Measurements from ENCODE around the gene WNT3. TPM values are rescaled to one million over a fixed set of nuclear protein-coding genes. Genes with fewer than 3 reads are reported as not detected.
"Not testable (repeated sequence)": the region's sequence is repeated elsewhere in the genome, so short reads cannot be mapped to it uniquely, and the experiment has no call there.

WNT3 gene
- total and polyA plus RNA-seq, 10 of the 15 experiments (the other 5 are each of a cell fraction or from before 2014, with no cell fraction given) = 0.01 to 0.03 TPM; not detected in 8

- H3K27ac ChIP-seq (ENCODE audit: control insufficient read depth, insufficient read depth) = no peak overlapping the region
- ChIA-PET RAD21 (ENCODE audit: unreplicated experiment) (no interaction called here), CTCF (interaction anchor here (1.2 kb wide), 1 partner anchor 9 kb away, joined by 3 read pairs; no protein-coding TSS in a partner anchor), POLR2A (no interaction called here), SMC1A (ENCODE audit: uncharacterized antibody, unreplicated experiment) (interaction anchor here (0.6 to 1.5 kb wide), 2 partner anchors 11 to 334 kb away, joined by 4 to 6 read pairs; no protein-coding TSS in a partner anchor)
- no peaks in the 10 kb centered on the region for H3K4me1 ChIP-seq (ENCODE audit: control insufficient read depth, insufficient read depth, low read length)
- H3K9me3 ChIP-seq (replicated peaks; ENCODE audit: control insufficient read depth, insufficient read depth, low read length) = no peaks in the 10 kb centered on the region
- DNase-seq (ENCODE audit: low read depth, low spot score) = no peak
- H3K4me3 ChIP-seq = no peak overlapping the region
- no peak overlapping the region for H2AFZ ChIP-seq (ENCODE audit: control insufficient read depth, low read depth, low read length)
- WGBS (ENCODE audit: insufficient coverage, insufficient replicate concordance, low lambda C conversion rate, missing lambda C conversion rate) = 90% methylated on average over 5 of the region's 5 CpGs
- no peak overlapping the region for H3K9ac ChIP-seq (ENCODE audit: control insufficient read depth, insufficient read depth, low read length)
- intact Hi-C loops (cut with micrococcal nuclease; ENCODE audit: unreplicated experiment) = no loop called here
- in situ Hi-C loops (cut with MboI) = no loop called here
- no peaks in the 10 kb centered on the region for H3K27me3 ChIP-seq (replicated peaks in 1 of 2; ENCODE audit: control insufficient read depth in 2 of 2, insufficient read depth in 2 of 2, low read length in 1 of 2)
- TF ChIP-seq, protein P1, sequence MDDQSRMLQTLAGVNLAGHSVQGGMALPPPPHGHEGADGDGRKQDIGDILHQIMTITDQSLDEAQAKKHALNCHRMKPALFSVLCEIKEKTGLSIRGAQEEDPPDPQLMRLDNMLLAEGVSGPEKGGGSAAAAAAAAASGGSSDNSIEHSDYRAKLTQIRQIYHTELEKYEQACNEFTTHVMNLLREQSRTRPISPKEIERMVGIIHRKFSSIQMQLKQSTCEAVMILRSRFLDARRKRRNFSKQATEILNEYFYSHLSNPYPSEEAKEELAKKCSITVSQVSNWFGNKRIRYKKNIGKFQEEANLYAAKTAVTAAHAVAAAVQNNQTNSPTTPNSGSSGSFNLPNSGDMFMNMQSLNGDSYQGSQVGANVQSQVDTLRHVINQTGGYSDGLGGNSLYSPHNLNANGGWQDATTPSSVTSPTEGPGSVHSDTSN (IDR thresholded peaks at IDR 0.05; ENCODE audit: insufficient replicate concordance, low read depth, low read length) = no peak
- TF ChIP-seq ESRRA (IDR thresholded peaks at IDR 0.05; ENCODE audit: low read length) = no peak
- no peak for TF ChIP-seq FOXK2 (IDR thresholded peaks at IDR 0.05)
- no peak for TF ChIP-seq TCF3 (IDR thresholded peaks at IDR 0.05; ENCODE audit: borderline replicate concordance, insufficient read depth, low read depth, low read length)
- FAIRE-seq = no peak
- ATAC-seq = no peak
- H3K36me3 ChIP-seq (ENCODE audit: control insufficient read depth in 2 of 2, insufficient read depth in 2 of 2, low read length in 1 of 2) = peaks cover 1 to 15% of the 10 kb centered on the region in 2 experiments; a peak in 2 of 4 replicates
- H3K4me2 ChIP-seq (ENCODE audit: control insufficient read depth, insufficient read depth) = no peak overlapping the region
- H3K79me2 ChIP-seq (ENCODE audit: control insufficient read depth, insufficient read depth, low read length) = no peaks in the 10 kb centered on the region
- H4K20me1 ChIP-seq (ENCODE audit: control insufficient read depth, insufficient read depth) = no peaks in the 10 kb centered on the region
- no TSS peak for BruUV-seq (replicated peaks)
Observed at GRCh38 chr17:46758614-46759013, 59.9 kb downstream of the WNT3 start.

DNA sequence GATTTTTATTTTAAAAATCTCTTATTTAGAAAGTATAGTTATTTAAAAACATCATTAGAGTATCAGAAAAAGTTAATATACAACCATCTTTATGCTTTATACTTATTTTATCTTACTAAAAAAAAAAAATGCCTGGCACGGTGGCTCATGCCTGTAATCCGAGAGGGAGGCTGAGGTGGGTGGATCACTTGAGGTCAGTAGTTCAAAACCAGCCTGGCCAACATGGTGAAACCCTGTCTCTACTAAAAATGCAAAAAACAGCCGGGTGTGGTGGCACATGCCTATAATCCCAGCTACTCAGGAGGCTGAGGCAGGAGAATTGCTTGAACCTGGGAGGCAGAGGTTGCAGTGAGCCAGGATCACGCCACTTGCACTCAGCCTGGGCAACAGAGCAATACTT lies 60.9 kb downstream of the WNT3 start:
- BruUV-seq (replicated peaks); H4K20me1 ChIP-seq (ENCODE audit: control insufficient read depth, insufficient read depth); H3K9ac ChIP-seq (ENCODE audit: control insufficient read depth, insufficient read depth, low read length); DNase-seq (ENCODE audit: low read depth, low spot score); H3K79me2 ChIP-seq (ENCODE audit: control insufficient read depth, insufficient read depth, low read length); intact Hi-C loops (cut with micrococcal nuclease; ENCODE audit: unreplicated experiment); H3K27ac ChIP-seq (ENCODE audit: control insufficient read depth, insufficient read depth); H3K27me3 ChIP-seq (replicated peaks in 1 of 2; ENCODE audit: control insufficient read depth in 2 of 2, insufficient read depth in 2 of 2, low read length in 1 of 2); FAIRE-seq; H3K4me1 ChIP-seq (ENCODE audit: control insufficient read depth, insufficient read depth, low read length); in situ Hi-C loops (cut with MboI); H3K4me2 ChIP-seq (ENCODE audit: control insufficient read depth, insufficient read depth); ATAC-seq; H3K4me3 ChIP-seq; H3K9me3 ChIP-seq (replicated peaks; ENCODE audit: control insufficient read depth, insufficient read depth, low read length); H2AFZ ChIP-seq (ENCODE audit: control insufficient read depth, low read depth, low read length); RAD21 ChIA-PET (ENCODE audit: unreplicated experiment): not testable (repeated sequence)
- WGBS (ENCODE audit: insufficient coverage, insufficient replicate concordance, low lambda C conversion rate, missing lambda C conversion rate) = 92% methylated on average over 4 of the region's 4 CpGs
- peaks cover 1 to 18% of the 10 kb centered on the region in 2 experiments; a peak in 3 of 4 replicates for H3K36me3 ChIP-seq (ENCODE audit: control insufficient read depth in 2 of 2, insufficient read depth in 2 of 2, low read length in 1 of 2)
- ChIA-PET POLR2A (interaction anchor here (0.5 kb wide), 1 partner anchor 236 kb away, joined by 6 read pairs; no protein-coding TSS in a partner anchor), CTCF (interaction anchor here (0.6 kb wide), 1 partner anchor 187 kb away, joined by 4 read pairs; no protein-coding TSS in a partner anchor), SMC1A (ENCODE audit: uncharacterized antibody, unreplicated experiment) (interaction anchor here (1.5 kb wide), 1 partner anchor 10 kb away, joined by 6 read pairs; no protein-coding TSS in a partner anchor)

Measured in GM12878 (cell line).